PFSK-1 (cell line): ENCODE results near the gene AKAP6.

ENCODE experiments used
- FOXP2 ChIP-seq: optimal IDR thresholded peaks from 2 replicates; pipeline ENCODE3; 2011; ENCODE audit warnings: borderline replicate concordance, control low read depth, inconsistent platforms; ENCODE audit not compliant: insufficient read depth; ENCODE audit errors: extremely low read length, extremely low read depth
- POLR2AphosphoS5 ChIP-seq: IDR thresholded peaks from 2 replicates; pipeline ENCODE4 v1.6.1; 2012; ENCODE audit warnings: low read depth, mild to moderate bottlenecking, control low read depth, low read length, moderate library complexity
- SIN3A ChIP-seq: IDR thresholded peaks from 2 replicates; pipeline ENCODE4 v1.6.1; 2012; ENCODE audit warnings: mild to moderate bottlenecking, low read length, moderate library complexity, borderline replicate concordance; ENCODE audit not compliant: insufficient read depth
- TAF1 ChIP-seq: IDR thresholded peaks from 2 replicates; pipeline ENCODE4 v1.6.1; 2012; ENCODE audit warnings: low read length, control low read depth, borderline replicate concordance; ENCODE audit not compliant: insufficient read depth
- TF ChIP-seq, protein P1 (sequence below), 2 experiments: IDR thresholded peaks; 2 replicates each; pipeline versions ENCODE4 v1.6.1 to v1.8.0; 2011 to 2012; ENCODE audit warnings: low read depth in 2 of 2, low read length in 2 of 2, control low read depth in 1 of 2, inconsistent platforms in 1 of 2, mild to moderate bottlenecking in 1 of 2, moderate library complexity in 1 of 2; ENCODE audit not compliant: insufficient read depth in 1 of 2

AKAP6 gene

DNA sequence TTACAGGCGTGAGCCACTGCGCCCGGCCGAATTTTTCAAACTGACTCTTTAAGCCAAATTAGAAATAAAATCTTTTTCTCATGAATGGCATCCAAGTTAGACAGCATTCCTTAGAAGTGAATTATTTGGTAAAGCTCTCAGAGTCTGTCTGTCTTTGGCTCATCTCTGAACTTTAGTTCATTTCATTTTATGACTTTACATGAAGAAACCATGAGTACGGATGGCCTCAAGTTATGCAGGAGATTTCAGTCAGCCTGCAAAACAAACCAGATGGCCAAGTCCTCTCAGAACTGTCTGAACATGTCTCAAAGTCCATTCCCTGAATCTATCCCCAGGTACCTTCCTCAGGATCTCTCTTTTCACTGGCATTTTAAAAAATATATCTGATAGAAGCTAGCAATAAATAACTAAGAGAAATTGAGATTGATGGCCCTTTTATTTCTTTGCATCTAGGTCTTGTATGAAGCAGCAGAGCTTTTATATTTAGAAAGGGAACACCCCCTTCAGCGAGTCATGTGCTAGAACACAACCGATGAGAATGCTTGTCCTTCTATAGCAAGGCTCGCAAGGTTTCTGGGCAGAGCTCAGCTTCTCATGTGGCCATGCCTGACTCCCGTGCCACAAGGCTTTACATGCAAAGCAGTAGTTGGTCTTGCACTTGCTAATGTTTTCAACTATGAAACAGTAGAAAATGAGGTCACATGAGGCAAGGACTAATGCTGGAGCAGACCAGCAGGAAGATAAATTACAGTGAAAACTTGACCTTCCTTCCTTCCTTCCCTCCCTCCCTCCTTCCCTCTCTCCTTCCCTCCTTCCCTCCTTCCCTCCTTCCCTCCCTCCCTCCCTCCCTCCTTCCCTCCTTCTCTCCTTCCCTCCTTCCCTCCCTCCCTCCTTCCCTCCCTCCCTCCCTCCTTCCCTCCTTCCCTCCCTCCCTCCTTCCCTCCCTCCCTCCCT lies 125.0 kb downstream of the AKAP6 start:
- TF ChIP-seq, protein P1, sequence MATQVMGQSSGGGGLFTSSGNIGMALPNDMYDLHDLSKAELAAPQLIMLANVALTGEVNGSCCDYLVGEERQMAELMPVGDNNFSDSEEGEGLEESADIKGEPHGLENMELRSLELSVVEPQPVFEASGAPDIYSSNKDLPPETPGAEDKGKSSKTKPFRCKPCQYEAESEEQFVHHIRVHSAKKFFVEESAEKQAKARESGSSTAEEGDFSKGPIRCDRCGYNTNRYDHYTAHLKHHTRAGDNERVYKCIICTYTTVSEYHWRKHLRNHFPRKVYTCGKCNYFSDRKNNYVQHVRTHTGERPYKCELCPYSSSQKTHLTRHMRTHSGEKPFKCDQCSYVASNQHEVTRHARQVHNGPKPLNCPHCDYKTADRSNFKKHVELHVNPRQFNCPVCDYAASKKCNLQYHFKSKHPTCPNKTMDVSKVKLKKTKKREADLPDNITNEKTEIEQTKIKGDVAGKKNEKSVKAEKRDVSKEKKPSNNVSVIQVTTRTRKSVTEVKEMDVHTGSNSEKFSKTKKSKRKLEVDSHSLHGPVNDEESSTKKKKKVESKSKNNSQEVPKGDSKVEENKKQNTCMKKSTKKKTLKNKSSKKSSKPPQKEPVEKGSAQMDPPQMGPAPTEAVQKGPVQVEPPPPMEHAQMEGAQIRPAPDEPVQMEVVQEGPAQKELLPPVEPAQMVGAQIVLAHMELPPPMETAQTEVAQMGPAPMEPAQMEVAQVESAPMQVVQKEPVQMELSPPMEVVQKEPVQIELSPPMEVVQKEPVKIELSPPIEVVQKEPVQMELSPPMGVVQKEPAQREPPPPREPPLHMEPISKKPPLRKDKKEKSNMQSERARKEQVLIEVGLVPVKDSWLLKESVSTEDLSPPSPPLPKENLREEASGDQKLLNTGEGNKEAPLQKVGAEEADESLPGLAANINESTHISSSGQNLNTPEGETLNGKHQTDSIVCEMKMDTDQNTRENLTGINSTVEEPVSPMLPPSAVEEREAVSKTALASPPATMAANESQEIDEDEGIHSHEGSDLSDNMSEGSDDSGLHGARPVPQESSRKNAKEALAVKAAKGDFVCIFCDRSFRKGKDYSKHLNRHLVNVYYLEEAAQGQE (IDR thresholded peaks at IDR 0.05; ENCODE audit: insufficient read depth in 1 of 2, low read depth in 2 of 2, low read length in 2 of 2) = no peak
- TF ChIP-seq TAF1 = no peak
- no peak for TF ChIP-seq POLR2AphosphoS5
- TF ChIP-seq FOXP2 = no peak
- TF ChIP-seq SIN3A = no peak

DNA sequence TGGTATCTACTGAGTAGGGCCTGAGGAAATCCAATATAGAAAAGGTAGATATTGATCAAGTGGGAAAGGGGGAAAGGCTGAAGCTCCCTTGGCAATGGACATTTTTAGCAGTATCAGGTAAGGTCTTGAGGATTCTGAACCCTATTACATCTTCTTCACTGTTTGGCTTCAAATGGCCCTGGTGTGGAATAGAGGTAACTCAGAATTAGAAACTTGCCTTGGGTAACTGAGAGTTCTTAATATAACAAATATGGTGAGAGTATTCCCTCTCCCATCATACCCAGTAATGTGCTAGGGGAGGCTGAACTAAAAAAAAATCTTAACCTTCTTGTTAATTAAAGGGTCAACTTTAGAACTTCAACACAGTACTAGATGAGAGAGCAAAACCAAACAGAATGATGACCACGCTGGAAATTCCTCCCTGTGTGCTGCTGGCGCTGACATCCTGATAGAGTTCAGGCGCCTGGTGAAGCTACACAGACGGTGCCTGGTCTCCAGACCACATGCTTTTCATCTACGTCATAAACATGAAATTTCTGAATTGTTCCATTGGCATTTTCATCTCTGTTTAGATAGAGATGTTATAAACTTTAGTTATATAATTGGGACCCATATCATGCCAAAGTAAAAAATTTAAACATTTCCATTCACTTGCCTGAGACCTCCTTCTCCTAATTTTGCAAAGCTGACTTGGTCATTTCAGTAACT lies 128.3 kb downstream of the AKAP6 start:
- no peak for TF ChIP-seq POLR2AphosphoS5
- TF ChIP-seq, protein P1 (IDR thresholded peaks at IDR 0.05; ENCODE audit: insufficient read depth in 1 of 2, low read depth in 2 of 2, low read length in 2 of 2) = no peak
- TF ChIP-seq FOXP2 = no peak
- no peak for TF ChIP-seq TAF1
- no peak for TF ChIP-seq SIN3A

DNA sequence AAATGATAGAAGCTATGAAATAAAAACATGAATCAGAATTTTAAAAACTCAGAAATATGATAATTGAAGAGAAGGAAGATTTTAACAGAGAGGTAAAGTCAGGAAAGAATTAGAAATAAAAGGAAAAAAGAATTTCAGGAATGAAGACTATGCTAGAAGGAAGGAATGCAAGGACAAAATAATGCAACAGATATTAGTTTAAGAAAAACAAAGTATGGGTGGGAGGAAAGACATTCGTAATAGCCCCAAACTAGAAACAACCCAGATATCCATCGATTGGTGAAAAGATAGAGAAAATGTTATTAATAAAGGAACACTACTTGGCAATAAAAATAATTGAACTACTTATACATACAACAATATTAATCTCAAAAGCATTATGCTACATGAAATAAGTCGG lies 129.6 kb downstream of the AKAP6 start:
- TF ChIP-seq, protein P1 (IDR thresholded peaks at IDR 0.05; ENCODE audit: insufficient read depth in 1 of 2, low read depth in 2 of 2, low read length in 2 of 2) = no peak
- TF ChIP-seq SIN3A (no peak), FOXP2 (no peak), TAF1 (no peak), POLR2AphosphoS5 (no peak)

DNA sequence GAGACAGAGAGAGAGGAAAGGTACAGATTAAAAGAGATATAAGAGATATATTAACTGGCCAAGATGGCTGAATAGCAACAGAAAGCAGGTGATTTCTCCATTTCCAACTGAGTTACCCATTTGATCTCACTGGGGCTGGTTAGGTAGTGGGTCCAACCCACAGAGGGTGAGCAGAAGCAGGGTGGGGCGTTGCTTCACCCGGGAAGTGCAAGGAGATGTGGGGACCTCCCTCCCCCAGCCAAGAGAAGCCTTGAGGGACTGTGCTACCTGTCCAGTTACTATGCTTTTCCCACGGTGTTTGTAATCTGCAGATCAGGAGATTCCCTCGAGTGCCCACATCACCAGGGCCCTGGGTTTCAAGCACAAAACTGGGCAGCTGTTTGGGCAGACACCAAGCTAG lies 131.2 kb downstream of the AKAP6 start:
- TF ChIP-seq FOXP2 = no peak
- no peak for TF ChIP-seq SIN3A
- TF ChIP-seq TAF1 = no peak
- no peak for TF ChIP-seq POLR2AphosphoS5
- TF ChIP-seq, protein P1 (IDR thresholded peaks at IDR 0.05; ENCODE audit: insufficient read depth in 1 of 2, low read depth in 2 of 2, low read length in 2 of 2) = no peak
